NCI-H128 (cell line): Measurements from ENCODE around the gene INTS6.

ENCODE experiments used
- DNase-seq: peaks from one replicate; lab custom pipeline; 2025; ENCODE audit not compliant: unreplicated experiment; lab: John Stamatoyannopoulos, UW

Gene INTS6

GRCh38 chr13:51457086-51457815, 4.4 kb upstream of the INTS6 start:
- no peak for DNase-seq

- DNase-seq, result no peak
Measured at GRCh38 chr13:51456510-51456909, 3.7 kb upstream of the INTS6 start.

GRCh38 chr13:51455532-51455931, 2.7 kb upstream of the INTS6 start:
- DNase-seq, result no peak

- no peak for DNase-seq
Measured at GRCh38 chr13:51453959-51454703, 1.3 kb upstream of the INTS6 start.

DNA sequence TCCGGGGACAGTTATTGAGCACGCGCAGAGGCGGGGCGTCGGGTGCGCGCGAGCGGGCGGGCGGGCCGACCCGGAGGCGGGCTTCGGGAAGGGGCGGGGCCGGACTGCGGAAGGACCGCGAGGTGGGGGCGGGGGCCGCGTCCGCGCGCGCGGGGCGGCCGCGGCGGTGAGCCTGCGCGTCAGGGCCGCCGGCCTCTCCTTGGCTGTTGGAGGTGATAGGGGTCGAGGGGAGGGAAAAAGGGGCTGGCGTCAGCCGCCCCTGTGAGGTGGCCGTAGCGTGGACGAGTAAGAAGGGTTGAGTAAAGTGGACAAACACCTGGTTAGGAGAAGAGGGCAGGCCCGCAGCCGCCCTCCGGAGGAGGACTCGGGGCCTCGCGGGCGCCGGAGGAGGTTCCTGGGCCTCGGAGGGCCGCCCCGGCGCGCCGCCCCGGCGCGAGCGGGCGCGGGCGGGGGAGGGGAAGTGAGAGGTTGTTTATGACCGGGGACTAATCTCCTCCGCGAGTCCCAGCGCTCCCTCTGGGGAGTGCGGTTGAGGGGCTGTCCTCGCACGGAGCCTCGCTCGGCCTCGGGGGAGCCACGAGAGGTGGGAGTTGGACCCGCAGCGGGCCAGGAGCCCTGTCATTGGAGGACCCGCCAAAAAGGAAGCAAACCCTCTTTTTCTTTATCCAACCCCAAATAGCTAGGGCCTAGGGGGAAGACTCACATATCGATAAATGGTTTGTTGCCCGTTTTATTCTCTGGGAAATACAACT, 547 bp upstream of the INTS6 start:
- peak; percentile 75 for DNase-seq

GRCh38 chr13:51451467-51452360, 1.1 kb downstream of the INTS6 start:
- DNase-seq, result peak; percentile 29

DNA sequence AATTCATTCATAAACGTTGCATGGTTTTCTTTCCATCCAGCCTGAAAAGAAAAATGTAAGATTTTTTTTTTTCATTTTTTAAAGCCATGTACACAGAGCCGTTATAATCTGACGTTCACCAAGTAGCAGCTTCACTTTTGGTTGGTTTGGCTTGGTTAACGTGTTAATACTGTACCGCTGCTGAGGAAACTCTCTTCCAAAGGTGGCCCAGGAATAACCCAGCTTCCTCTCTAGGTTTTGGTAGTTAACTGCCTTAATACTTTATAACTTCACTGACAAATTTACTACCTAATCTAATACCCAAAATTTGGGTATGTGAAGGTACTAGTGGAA, 1.7 kb downstream of the INTS6 start:
- DNase-seq, result no peak

GRCh38 chr13:51449018-51449417, 3.8 kb downstream of the INTS6 start:
- no peak for DNase-seq

DNA sequence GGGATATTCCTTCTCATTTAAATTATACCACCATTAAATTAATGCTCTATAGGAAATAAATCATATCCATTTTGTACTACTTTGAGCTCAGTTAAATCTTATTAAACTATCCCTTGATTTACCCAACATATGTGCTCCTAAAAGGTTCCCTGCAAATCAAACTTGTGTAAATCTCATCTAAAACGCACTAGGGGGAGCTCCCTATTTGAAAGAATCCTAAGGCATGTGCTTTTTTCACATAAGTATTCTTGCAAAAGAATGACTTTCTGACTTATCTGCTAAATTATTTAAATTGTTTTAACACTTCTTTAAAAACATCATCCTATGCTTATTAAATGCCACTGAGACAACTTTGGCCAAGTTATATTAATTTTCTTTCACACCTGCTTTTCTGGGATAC, 7.9 kb downstream of the INTS6 start:
- DNase-seq, result no peak

GRCh38 chr13:51440381-51440780, 12.5 kb downstream of the INTS6 start:
- no peak for DNase-seq

GRCh38 chr13:51437550-51438127, 15.2 kb downstream of the INTS6 start:
- DNase-seq, result no peak

GRCh38 chr13:51435002-51435578, 17.7 kb downstream of the INTS6 start:
- no peak for DNase-seq

DNA sequence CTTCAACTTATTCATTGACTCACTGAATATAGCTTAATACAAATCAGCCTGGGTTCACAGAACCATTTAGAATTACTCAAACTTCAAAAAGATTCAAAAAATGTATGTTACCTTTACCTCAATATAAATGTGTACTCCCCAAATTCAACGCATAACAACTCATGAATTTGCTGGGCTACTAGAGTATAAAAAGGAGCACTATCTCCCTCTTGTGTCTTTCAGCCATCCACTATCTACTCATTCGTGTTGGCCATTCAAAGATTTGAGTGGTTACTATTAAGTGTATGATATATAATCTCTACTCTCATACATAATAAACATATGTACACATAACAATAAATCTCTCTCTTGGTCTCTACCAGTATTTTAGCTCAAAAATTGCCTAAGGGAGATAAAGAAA, 20.3 kb downstream of the INTS6 start:
- no peak for DNase-seq

DNA sequence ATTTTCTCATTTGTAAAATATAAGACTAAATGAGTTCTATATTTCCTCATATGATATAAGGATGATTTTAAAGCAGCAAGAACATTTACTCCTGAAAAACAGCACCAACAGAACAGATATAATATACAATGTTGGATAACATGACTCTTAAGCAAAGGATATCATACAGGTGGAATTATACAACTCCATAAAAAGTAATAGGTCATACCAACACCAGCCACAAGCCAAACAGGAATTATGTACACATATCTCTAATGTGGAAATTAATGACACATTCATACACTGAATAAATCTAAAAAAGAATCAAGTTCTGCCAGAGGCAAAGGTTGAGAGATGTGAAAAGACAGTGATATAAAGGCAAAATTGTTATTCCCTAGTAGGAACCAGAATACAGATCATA, 25.9 kb downstream of the INTS6 start:
- no peak for DNase-seq

DNA sequence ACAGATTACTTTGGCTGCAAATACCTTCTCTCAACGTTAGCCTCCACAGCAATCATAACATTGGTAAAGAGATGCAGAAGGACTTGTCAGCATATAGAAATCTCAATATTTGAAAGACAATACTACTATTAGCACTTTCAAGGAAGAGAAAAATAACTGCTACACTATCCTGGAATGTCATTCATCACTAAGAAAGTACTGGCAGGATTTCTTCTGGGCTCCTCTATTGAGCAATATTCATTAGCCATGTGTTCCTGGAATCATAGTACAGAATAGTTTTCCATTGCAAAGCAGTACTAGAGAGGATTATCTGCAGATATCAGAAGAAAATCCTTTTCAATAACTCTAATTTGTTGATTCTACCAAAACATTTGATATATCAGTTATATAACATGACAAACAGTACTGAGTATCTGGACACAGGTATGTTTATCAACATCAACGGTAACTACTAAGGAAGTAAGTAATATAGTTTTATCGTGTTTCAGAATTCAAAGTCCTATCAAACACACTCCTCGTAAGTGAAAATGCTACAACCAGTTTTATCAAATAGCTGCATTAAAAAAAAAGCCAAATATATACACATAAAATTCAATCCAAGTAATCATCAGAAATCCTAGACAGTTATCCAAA, 27.3 kb downstream of the INTS6 start:
- DNase-seq, result no peak

DNA sequence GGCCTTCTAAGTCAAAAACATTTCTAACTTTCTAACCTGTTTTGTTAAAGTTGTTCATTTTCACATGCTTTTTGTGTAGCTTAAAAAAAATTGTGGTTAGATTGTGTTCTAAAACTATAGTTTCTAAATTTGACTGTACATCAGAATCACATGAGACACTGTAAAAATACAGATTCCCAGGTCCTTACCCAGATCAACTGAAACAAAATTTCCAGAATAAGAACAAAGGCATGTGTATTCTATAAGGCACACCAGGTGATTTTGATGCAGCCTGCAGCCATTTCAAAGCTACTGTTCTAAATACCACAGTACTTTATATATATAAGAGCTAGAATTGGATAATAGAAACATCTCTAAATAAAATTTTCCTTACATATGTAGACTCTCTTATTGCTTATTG, 29.1 kb downstream of the INTS6 start:
- DNase-seq, result no peak

DNA sequence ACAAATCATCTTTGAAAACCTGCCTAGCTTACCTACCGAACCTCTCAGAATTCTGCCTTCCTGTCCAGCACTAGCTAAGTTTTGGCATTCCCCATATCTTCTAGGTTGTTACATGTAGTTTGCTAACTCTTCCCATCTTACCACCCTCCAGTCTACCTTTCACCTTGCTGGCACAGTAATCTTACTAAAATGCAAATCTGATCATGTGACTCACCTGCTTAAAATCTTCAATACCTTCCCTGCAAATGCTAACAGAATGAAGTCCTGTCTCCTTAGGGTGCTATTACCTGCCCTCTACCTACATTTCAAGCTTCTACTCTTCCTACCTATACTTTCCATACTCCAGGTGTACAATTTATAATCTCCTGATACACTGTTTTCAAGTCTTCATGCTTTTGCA, 30.4 kb downstream of the INTS6 start:
- DNase-seq, result no peak

- DNase-seq, result no peak
Measured at GRCh38 chr13:51420681-51421490, 31.9 kb downstream of the INTS6 start.

- no peak for DNase-seq
Measured at GRCh38 chr13:51419001-51419636, 33.7 kb downstream of the INTS6 start.
